NCI-H2081 treated with DMSO at 0.1 percent for 48 hours (cell line): ENCODE data around the gene EXOC2.

Experiments used
- DNase-seq: peaks from one replicate; lab custom pipeline; 2025; lab: John Stamatoyannopoulos, UW

Gene EXOC2

GRCh38 chr6:493840-494239, 199.1 kb downstream of the EXOC2 start:
- DNase-seq = no peak

DNA sequence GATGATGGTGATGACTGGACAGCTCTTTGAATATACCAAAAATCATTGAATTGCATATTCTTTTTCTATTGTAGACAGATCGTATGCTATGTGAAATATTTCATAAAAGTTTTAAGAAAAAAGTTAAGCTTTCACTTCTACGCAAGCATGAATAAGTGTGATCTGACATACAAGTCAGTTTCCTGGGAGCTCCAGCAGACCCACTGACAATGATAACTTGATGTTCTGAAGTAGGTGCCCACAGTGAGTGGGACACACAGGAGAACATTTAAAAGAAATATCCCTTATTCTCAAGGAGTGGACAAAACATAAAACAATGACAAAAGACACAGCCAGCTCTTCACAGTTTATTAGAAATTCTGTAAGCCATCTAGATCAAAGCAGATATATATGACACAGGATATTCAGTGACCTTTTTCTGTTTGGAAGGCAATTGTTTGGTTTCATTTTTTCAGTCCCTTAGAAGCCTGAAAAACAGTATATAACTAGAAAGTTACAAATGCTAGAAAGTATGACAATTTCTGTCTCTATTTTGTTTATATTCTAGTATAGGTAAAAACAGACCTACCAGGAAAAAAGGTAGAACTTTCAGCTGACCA, 200.0 kb downstream of the EXOC2 start:
- DNase-seq = no peak

DNA sequence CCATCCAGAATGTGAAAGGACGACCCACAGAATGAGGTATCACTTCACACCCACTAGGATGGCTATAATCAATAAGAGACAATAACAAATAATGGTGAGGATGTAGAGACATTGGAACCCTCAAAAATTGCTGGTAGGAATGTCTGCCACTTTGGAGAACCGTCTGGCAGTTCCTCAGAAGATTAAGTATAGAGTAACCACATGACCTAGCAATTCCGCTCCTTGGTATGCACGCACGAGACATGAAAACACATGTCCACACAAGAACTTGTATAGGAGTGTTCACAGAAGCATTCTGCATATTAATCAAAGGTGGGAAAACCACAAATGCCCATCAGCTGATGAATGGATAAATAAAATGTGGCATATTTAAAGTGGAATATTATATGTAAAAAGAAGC, 200.8 kb downstream of the EXOC2 start:
- DNase-seq = no peak

DNA sequence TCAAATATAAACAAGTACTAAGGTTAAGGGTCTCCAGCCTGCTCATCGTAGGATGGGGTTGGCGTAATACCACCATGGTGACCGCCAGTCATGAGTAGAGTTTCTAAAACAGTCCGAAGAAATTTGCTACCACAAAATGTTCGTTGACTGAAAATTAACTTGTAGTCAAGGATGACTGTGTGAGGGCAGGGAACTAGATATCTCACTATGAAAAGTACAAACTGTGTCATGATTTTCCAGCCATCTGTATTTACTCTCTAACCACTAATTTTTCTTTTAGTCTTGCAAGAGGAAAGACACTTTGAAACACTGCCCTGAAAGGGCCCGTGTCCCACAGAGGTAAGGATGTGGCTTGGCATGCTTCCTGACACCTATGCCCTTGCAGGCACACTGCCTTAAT, 201.7 kb downstream of the EXOC2 start:
- DNase-seq = no peak

GRCh38 chr6:490251-491037, 202.5 kb downstream of the EXOC2 start:
- DNase-seq = no peak

DNA sequence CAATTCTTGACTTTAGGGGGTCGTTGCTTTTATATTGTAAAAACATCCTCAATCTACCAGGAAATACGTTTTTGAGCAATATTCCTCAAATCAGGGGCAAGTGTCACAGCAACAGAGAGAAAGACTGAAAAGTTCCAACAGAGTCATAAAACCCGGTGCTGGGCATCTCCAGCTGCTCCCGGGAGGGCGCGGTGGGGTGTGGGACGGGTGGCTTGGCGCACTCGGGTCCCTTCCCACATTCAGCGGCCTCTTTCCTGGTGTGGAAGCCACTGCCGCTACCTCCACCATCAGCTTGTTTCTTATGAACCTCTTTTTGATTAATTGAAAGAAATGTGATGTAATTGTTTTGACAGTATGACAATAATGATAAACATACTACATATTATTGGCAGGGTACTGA, 203.2 kb downstream of the EXOC2 start:
- no peak for DNase-seq

- DNase-seq = no peak
These were observed 203.9 kb downstream of the EXOC2 start for GRCh38 chr6:489001-489400.

DNA sequence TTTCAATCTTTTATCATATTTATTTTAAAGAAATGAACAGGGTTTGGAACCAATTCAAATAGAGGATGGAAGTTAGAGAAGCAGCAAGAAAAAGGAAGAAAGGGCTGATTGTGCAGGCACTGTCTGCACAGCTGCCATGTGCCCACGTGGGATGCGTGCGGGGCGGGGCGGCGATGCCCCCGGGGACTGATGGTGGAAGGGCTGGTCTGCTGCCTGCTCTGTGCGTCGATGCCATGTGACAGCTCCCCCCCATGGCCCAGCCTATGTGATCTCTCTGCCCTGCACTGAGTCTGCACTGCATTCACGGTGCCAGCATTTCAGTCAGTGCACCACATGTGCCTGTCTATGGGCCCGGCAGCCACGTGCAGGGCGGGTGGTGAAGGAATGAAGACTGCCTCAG, 205.0 kb downstream of the EXOC2 start:
- DNase-seq = no peak

DNA sequence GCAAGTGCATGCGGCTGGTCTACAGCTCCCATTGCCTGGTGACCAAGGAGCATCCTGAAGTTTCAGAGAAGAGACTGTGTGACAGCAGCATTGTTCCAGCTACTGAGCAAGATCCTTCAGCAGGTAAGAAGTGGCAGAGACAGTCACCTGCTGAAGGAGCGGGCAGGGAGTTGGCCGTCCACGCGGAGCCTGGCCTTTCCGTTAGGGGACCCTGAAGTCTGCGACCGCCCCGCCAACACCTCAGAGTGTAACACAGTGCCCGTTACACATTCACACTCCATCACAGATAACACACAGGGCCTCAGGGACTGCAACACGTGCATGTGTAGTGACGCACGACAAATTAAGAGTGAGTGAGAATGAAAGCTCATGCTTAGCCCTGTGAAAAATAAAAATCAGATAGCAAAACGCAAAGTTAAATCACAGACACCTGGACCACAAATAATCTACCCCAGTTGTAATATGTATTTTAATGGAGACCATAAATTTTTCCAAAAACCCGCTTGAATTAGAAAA, 207.2 kb downstream of the EXOC2 start:
- DNase-seq = no peak

DNA sequence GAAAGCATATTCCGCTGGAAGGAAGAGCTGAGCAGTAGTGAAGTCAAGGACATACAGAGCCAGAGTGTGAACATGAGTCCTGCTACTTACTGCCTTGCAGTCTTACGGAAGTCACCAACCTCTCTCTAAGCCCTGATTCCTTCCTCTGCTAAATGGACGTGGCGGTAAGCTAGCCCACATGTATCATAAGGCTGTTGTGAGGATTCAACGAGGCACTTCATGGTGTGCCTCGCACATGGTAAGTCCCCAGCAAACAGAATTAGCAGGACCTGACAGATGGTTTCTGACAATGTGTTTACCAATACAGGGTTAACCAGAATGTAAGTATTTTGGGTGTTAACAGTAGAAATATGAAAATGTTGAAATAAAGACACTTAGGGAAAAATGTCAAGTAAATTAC, 208.2 kb downstream of the EXOC2 start:
- no peak for DNase-seq

GRCh38 chr6:484086-484745, 208.7 kb downstream of the EXOC2 start:
- DNase-seq = no peak

DNA sequence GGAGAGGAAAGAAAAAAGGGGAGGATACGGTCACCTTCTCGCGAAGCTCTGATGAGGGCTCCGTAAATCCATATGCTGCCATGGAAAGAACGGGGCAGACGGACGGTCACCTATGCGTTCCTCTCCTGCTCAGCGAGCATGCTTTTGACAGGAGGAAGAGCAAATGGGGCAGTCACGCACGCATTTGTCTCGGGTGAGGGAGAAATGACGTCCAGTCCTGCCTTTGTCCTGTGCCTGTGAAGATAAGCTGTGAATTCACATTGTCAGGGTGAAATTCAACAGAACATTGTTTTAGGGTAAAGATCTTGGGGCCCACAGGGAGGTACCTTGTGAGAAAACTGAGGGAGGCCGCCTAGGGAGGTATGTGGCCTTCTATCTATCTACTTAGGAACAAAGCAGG, 217.6 kb downstream of the EXOC2 start:
- DNase-seq = no peak

DNA sequence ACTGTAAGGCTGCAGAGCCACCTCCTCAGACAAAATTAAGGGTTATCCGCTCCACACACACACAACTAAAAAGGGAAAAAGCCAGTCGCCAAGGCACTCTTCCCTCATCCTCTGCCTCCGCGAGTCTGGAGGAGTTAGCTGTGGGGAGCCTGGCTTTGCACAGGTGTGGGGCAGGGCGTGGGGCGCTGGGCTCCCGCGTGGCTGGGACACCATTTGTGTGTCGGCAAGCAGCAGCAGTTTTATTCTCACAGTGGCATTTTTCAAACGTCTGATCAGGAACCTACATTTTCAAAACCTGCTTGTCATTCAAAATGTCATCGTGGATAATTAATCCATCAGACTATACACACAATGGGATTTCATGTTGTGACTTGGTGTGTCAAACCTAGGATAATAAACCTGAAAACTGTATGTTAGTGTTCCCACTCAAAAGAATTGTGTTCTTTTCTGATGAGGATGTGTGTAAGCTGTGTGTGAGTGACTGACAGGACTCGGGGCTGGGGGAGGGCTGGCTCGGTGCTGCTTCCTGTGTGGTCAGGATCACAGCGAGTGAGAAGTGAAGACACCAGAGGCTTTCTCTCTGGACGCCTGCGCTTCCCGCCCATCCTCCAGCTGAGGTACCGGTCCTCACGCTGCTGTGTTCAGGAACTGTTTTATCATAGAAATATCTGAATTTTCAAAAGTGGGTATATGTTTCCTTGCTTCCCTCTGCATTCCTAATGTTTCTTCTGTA, 218.3 kb downstream of the EXOC2 start:
- DNase-seq = no peak

DNA sequence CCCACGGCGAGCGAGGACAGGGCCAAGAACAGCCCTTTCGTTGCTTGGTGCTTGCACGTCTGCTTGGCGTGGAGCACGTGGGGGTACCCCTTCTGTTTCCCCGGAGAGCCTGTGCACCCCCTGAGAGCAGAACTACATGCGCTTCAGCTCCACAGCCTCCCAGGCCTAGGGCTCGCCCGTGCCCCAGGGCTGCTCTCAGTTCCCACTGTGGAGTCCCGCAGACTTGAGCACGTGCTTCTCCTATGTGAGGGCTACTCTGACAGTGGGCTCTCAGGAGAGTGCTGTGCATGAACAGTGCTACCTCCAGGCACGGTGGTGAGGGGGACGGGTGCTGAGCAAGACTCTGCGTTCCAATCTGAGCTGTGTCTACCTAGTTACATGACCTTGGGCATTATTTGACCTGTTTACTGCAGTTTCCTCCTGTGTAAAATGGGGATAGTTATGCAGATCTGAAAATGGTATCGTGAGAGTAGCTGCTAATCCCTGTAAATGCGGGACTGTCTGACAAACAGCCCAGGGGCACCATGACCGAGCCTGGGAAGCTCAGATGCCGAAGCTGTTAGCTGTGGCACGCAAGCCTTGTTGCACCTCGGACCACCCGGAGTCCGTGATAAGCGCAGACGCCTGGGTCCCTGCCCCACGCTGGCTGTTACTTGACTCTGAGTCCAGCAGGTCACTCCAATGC, 219.0 kb downstream of the EXOC2 start:
- DNase-seq = no peak

DNA sequence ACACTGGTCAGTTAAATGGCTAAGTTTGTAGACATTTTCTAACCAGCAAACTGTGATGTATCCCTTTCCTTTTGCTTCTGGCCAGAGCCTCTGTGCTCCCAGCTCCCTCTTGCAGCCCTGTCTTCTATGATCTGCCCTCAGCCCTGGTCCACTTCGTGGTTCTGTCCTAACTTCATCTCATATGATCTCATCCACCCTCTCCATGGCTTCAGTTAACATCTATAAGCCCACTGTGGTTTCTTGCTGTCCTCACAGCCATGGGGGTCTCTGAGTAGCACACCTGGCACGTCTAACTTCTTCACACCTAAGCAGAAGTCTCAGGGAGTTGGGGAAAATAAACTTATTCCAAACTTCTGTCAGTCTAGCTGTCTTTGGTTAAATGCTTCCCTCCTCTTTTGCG, 219.6 kb downstream of the EXOC2 start:
- no peak for DNase-seq

DNA sequence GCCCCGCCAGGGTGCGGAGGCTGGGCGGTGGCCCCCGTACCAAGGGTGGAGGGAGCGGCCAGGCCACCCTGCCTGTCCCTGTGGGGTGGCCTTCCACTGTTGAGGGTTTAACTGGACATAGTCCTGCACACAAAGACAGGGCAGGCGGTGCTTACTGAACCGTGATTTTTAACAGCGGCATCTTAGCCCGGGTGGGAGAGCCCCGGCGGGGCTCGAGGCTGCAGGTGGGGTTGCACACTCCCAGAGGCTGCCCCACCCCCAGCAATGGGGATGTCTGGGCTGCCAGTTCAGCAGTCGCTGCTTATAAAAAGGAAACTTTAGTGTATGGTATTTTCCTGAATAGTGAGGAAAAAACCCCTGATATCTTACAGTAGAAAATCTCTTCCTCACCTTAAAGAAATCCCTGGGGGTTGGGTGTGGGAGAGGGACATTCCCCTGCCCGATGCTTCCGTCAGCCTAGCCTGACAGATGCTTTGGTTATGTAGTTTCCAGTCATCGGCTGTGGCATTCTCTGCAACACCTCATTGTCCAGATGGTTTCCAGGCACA, 222.0 kb downstream of the EXOC2 start:
- DNase-seq = no peak

- DNase-seq = no peak
These were observed 222.7 kb downstream of the EXOC2 start for GRCh38 chr6:470051-470900.

DNA sequence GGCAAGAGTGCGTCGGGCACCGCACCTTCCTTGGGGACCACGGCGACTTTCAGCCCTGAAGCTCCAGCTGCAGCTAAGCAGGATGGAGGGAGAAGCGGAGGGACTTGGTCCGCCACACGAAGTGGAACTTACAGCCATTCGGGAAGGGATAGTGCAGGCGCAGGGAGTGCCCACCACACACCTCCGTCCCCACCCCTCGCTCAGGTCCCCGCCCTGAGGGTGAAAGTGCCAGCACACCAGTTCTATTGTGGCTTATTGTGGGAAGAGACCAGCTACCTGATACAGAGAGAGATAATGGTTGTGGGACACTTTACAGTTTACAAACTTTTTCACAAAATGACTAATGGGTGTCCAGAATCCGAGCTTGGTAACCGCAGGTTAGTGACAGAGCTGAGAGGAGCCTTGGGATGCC, 225.3 kb downstream of the EXOC2 start:
- DNase-seq = no peak

DNA sequence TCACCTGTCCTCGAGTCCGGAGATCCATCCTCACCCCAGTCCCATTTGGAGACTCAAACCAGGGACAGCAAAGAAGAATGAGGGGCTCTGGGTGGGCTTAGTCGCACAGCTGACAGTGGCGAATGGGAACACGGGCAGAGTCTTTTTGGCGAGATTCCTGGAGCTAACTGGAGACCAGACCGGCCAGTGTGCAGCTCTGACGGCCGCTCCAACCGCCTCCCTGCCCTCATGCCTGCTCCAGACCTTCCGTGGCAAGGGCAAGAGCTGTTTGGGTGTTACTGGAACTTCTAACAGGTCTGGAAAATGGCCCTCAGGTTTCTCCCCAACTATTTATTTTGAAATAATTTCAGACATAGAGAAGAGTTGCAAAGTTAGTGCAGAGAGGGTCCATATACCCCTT, 225.8 kb downstream of the EXOC2 start:
- DNase-seq = no peak

DNA sequence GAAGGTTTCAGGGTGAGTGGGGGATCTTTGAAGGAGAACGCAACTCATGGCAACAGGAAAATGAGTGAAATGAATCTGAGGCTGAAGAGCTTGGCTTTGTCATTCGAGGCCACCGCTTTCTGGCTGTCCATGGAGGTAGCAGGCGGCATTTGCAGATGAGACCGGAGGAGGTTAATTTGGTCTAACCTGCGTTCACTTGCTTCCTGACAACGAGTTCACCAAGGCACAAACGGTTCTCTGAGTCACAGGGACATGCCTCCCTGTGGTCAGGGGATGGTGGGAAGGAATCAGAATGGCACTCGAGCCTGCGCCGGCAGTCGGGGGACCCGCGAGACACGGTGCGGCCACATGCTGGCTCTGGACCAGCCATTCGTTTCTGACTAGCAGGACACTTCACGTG, 226.4 kb downstream of the EXOC2 start:
- DNase-seq = no peak
